Panc1 (cell line): ENCODE results near the gene AVPI1. TPM values are rescaled to one million over a fixed set of nuclear protein-coding genes. Genes with fewer than 3 reads are reported as not detected.

ENCODE experiments used
- ATAC-seq: fragments of 200-7000 bp; cut with Tn5 transposase; 2 replicates; pipeline ENCODE4 v1.9.1; 2020; ENCODE audit warnings: mild to moderate bottlenecking, moderate library complexity
- BruUV-seq: library from RNA; stranded (reverse); fragments of 400-500 nt; replicated peaks from 2 replicates; lab custom pipeline; 2021; lab: Mats Ljungman, UMichigan
- CTCF ChIA-PET: fragments of 300-600 bp; sonication (Branson Sonifier 250); formaldehyde crosslinking; loops from one replicate; lab custom pipeline; 2022; ENCODE audit warnings: antibody characterized with exemption; lab: Charles Lee
- POLR2A ChIA-PET: fragments of 300-600 bp; sonication (Branson Sonifier 250); formaldehyde crosslinking; loops from one replicate; lab custom pipeline; 2022; ENCODE audit warnings: antibody characterized with exemption; lab: Charles Lee
- DNase-seq: peaks from one replicate; pipeline ENCODE4 v3.0.0-alpha.2; 2010; ENCODE audit warnings: low read depth, low spot score
- H3K27ac ChIP-seq: 2 replicates; pipeline ENCODE4 v1.5.1; 2011; ENCODE audit warnings: mild to moderate bottlenecking, low read length, inconsistent platforms
- H3K27me3 ChIP-seq: fragments of 200-500 bp; sonication (Bioruptor generic); 2 replicates; pipeline ENCODE4 v1.6.0; 2014; ENCODE audit warnings: low read length, inconsistent platforms; ENCODE audit not compliant: control insufficient read depth, insufficient read depth
- H3K36me3 ChIP-seq: fragments of 200-500 bp; sonication (Bioruptor generic); 2 replicates; pipeline ENCODE4 v1.5.1; 2014; ENCODE audit warnings: inconsistent platforms, mild to moderate bottlenecking, low read length, moderate library complexity; ENCODE audit not compliant: control insufficient read depth, insufficient read depth
- H3K4me1 ChIP-seq: 2 replicates; pipeline ENCODE4 v1.5.1; 2011; ENCODE audit warnings: inconsistent platforms, mild to moderate bottlenecking, low read length, moderate library complexity; ENCODE audit not compliant: control insufficient read depth, insufficient read depth
- H3K4me3 ChIP-seq, 2 experiments: 2 replicates each; pipeline ENCODE4 v1.5.1; 2011 to 2012; ENCODE audit warnings: low read depth in 2 of 2, low read length in 2 of 2, mild to moderate bottlenecking in 2 of 2, inconsistent platforms in 1 of 2, moderate library complexity in 1 of 2
- H3K9me3 ChIP-seq: fragments of 200-500 bp; sonication (Bioruptor generic); 2 replicates; pipeline ENCODE4 v1.5.1; 2014; ENCODE audit warnings: low read depth, mild to moderate bottlenecking, inconsistent platforms, low read length, moderate library complexity; ENCODE audit not compliant: control insufficient read depth, insufficient read depth
- CTCF ChIP-seq: fragments of 450-650 bp; IDR thresholded peaks from 2 replicates; pipeline ENCODE4 v1.5.1; 2017; ENCODE audit warnings: mild to moderate bottlenecking
- POLR2AphosphoS5 ChIP-seq: IDR thresholded peaks from 2 replicates; pipeline ENCODE4 v1.6.1; 2012; ENCODE audit warnings: mild to moderate bottlenecking, low read depth, low read length, moderate library complexity
- REST ChIP-seq, 2 experiments: IDR thresholded peaks; 2 replicates each; pipeline ENCODE4 v1.6.1; 2011 to 2012; ENCODE audit warnings: low read depth in 2 of 2, control low read depth in 1 of 2, low read length in 1 of 2, mild to moderate bottlenecking in 1 of 2, moderate library complexity in 1 of 2; ENCODE audit not compliant: insufficient read depth in 1 of 2
- SIN3A ChIP-seq: IDR thresholded peaks from 2 replicates; pipeline ENCODE4 v1.6.1; 2012; ENCODE audit warnings: low read depth, mild to moderate bottlenecking, low read length, moderate library complexity, borderline replicate concordance; ENCODE audit not compliant: insufficient read depth
- TCF7L2 ChIP-seq: IDR thresholded peaks from 2 replicates; pipeline ENCODE4 v1.6.1; 2011; ENCODE audit warnings: mild to moderate bottlenecking, low read depth, low read length, inconsistent platforms
- in situ Hi-C: cut with HindIII; loops from 2 replicates; pipeline ENCODE4 v1.10.0; 2016; ENCODE audit warnings: low sequenced_read_pairs, low pct_unique_long_range_greater_than_20kb
- intact Hi-C: fragments of 100-400 bp; cut with micrococcal nuclease; formaldehyde crosslinking; loops from one replicate; pipeline ENCODE4 v1.10.0; 2022; ENCODE audit not compliant: unreplicated experiment
- total RNA-seq: library from RNA; stranded (reverse); gene quantifications from one replicate; pipeline ENCODE4 v1.2.1, GENCODE V29; 2021; ENCODE audit not compliant: unreplicated experiment

Gene AVPI1
- total RNA-seq, 1 experiment from 2014 or later, result 8.0 TPM

- BruUV-seq, result no TSS peak
- POLR2A ChIA-PET, result no interaction called here
These were observed 19.6 kb downstream of the AVPI1 start for GRCh38 chr10:97667463-97667862.

GRCh38 chr10:97666992-97667391, 20.0 kb downstream of the AVPI1 start:
- intact Hi-C loops, result no loop called here
- BruUV-seq, result no TSS peak
- Histone ChIP-seq H3K27me3 (no peaks in the 10 kb centered on the region), H3K9me3 (no peaks in the 10 kb centered on the region), H3K27ac (no peak overlapping the region), H3K4me3 (no peak overlapping the region), H3K36me3 (peaks cover 9% of the 10 kb centered on the region), H3K4me1 (no peaks in the 10 kb centered on the region)
- TF ChIP-seq SIN3A (no peak), POLR2AphosphoS5 (no peak)
- POLR2A ChIA-PET, result no interaction called here
- no peak for ATAC-seq
- no peak for DNase-seq
- CTCF ChIA-PET, result interaction anchor here (0.7 kb wide), 1 partner anchor 14 kb away, joined by 3 read pairs; no protein-coding TSS in a partner anchor
- in situ Hi-C loops, result no loop called here

More at GRCh38 chr10:97667463-97667862, 19.6 kb downstream of the AVPI1 start:
- peaks cover 7% of the 10 kb centered on the region for H3K36me3 ChIP-seq
- no peak overlapping the region for H3K27ac ChIP-seq
- no peak for DNase-seq
- no peak for TF ChIP-seq CTCF
- TF ChIP-seq TCF7L2, result no peak
- TF ChIP-seq REST (IDR thresholded peaks at IDR 0.05; ENCODE audit: insufficient read depth in 1 of 2, low read depth in 2 of 2, low read length in 1 of 2), result no peak
- TF ChIP-seq POLR2AphosphoS5, result no peak
- TF ChIP-seq SIN3A, result no peak
- H3K9me3 ChIP-seq, result no peaks in the 10 kb centered on the region
- H3K27me3 ChIP-seq, result no peaks in the 10 kb centered on the region
- intact Hi-C loops, result no loop called here
- no peak overlapping the region for H3K4me3 ChIP-seq
- ATAC-seq, result no peak
- H3K4me1 ChIP-seq, result no peaks in the 10 kb centered on the region
- CTCF ChIA-PET, result interaction anchor here (0.7 kb wide), 1 partner anchor 14 kb away, joined by 3 read pairs; no protein-coding TSS in a partner anchor
- in situ Hi-C loops, result no loop called here

GRCh38 chr10:97664282-97664850, 22.7 kb downstream of the AVPI1 start:
- Histone ChIP-seq H3K4me3 (no peak overlapping the region), H3K27me3 (no peaks in the 10 kb centered on the region), H3K27ac (no peak overlapping the region), H3K9me3 (no peaks in the 10 kb centered on the region), H3K4me1 (no peaks in the 10 kb centered on the region), H3K36me3 (peaks cover 10% of the 10 kb centered on the region)
- POLR2A ChIA-PET, result no interaction called here
- ATAC-seq (no peak), DNase-seq (no peak)
- intact Hi-C loops (no loop called here), in situ Hi-C loops (no loop called here)
- CTCF ChIA-PET, result no interaction called here
- TF ChIP-seq CTCF (no peak), POLR2AphosphoS5 (no peak), TCF7L2 (no peak), SIN3A (no peak), REST (IDR thresholded peaks at IDR 0.05; ENCODE audit: insufficient read depth in 1 of 2, low read depth in 2 of 2, low read length in 1 of 2) (no peak)
- no TSS peak for BruUV-seq
